Transverse colon (tissue), 4 donors: Measurements from ENCODE around the gene GPR107. TPM values are rescaled to one million over a fixed set of nuclear protein-coding genes. Genes with fewer than 3 reads are reported as not detected.

Experiments
- DNase-seq: peaks from one replicate; pipeline ENCODE4 v3.0.0-alpha.2; 2019
- H3K27ac ChIP-seq, 4 donors: fragments of 200-600 bp; sonication (generic); 2 replicates each; pipeline ENCODE4 v1.5.1; 2016 to 2018; ENCODE audit warnings: inconsistent platforms in 4 of 4
- H3K27me3 ChIP-seq: fragments of 200-600 bp; sonication (generic); 2 replicates; pipeline ENCODE4 v1.5.1; 2017; ENCODE audit warnings: inconsistent platforms
- H3K36me3 ChIP-seq, 4 donors: fragments of 200-600 bp; sonication (generic); 2 replicates each; pipeline ENCODE4 v1.5.1; 2017 to 2019; ENCODE audit warnings: inconsistent platforms in 4 of 4
- H3K4me1 ChIP-seq, 4 donors: fragments of 200-600 bp; sonication (generic); 2 replicates each; pipeline ENCODE4 v1.5.1; 2017 to 2020; ENCODE audit warnings: inconsistent platforms in 4 of 4
- H3K4me3 ChIP-seq, 4 donors: fragments of 200-600 bp; sonication (generic); 1 replicate in 1 of 4; 2 replicates in 3 of 4; pipeline versions ENCODE4 v1.5.1 to v1.6.1; 2017 to 2019; ENCODE audit warnings: inconsistent platforms in 4 of 4
- H3K9me3 ChIP-seq, 2 donors: fragments of 200-600 bp; sonication (generic); 2 replicates each; pipeline ENCODE4 v1.5.1; 2017 to 2019; ENCODE audit warnings: inconsistent platforms in 2 of 2
- EP300 ChIP-seq: sonication (generic); formaldehyde crosslinking; IDR thresholded peaks from one replicate; pipeline ENCODE4 v1.6.1; 2017; ENCODE audit warnings: antibody characterized with exemption, low read depth
- POLR2A ChIP-seq: fragments of 450-650 bp; IDR thresholded peaks from one replicate; pipeline ENCODE4 v1.6.1; 2016; ENCODE audit warnings: antibody characterized with exemption, mild to moderate bottlenecking, moderate library complexity
- POLR2AphosphoS5 ChIP-seq, 3 donors: sonication (generic); formaldehyde crosslinking; IDR thresholded peaks; one replicate each; pipeline ENCODE4 v1.6.1; 2016; ENCODE audit warnings: antibody characterized with exemption in 3 of 3
- WGBS, 2 donors: methylation state at CpG; one replicate each; pipeline ENCODE4 v1.1.5; 2018; ENCODE audit warnings: low coverage in 1 of 2; 5-methylcytosine and 5-hydroxymethylcytosine counted together
- in situ Hi-C, 4 donors: fragments of 200-750 bp; cut with MboI; loops; one replicate each; pipeline versions ENCODE4 v1.15.0 to v1.15.1; 2017; ENCODE audit warnings: low sequenced_read_pairs in 3 of 4, low pct_ligation_motif_present in 1 of 4, low pct_unique_long_range_greater_than_20kb in 1 of 4
- intact Hi-C: fragments of 100-400 bp; cut with DNase I; formaldehyde crosslinking; loops from one replicate; pipeline ENCODE4 v1.15.1; 2023; ENCODE audit warnings: low total_unique reads
- total RNA-seq, 4 donors: library from RNA; depleted of rRNA; stranded (reverse); fragments of >200 nt; gene quantifications; one replicate each; pipeline ENCODE4 v1.1.0, GENCODE V29; 2016
- TF ChIP-seq, protein P1 (sequence below), 5 experiments: fragments of 200-600 bp in 3 of 5; fragments of 450-650 bp in 2 of 5; sonication (generic) in 3 of 5; IDR thresholded peaks; 1 replicate in 2 of 5; 2 replicates in 3 of 5; pipeline ENCODE4 v1.5.1; 2016 to 2017; ENCODE audit warnings: antibody characterized with exemption in 5 of 5, inconsistent platforms in 3 of 5, mild to moderate bottlenecking in 2 of 5, moderate library complexity in 1 of 5

Gene GPR107
- total RNA-seq, 4 donors from 2014 or later, result 25.7 to 33.7 (median 32.7) TPM

DNA sequence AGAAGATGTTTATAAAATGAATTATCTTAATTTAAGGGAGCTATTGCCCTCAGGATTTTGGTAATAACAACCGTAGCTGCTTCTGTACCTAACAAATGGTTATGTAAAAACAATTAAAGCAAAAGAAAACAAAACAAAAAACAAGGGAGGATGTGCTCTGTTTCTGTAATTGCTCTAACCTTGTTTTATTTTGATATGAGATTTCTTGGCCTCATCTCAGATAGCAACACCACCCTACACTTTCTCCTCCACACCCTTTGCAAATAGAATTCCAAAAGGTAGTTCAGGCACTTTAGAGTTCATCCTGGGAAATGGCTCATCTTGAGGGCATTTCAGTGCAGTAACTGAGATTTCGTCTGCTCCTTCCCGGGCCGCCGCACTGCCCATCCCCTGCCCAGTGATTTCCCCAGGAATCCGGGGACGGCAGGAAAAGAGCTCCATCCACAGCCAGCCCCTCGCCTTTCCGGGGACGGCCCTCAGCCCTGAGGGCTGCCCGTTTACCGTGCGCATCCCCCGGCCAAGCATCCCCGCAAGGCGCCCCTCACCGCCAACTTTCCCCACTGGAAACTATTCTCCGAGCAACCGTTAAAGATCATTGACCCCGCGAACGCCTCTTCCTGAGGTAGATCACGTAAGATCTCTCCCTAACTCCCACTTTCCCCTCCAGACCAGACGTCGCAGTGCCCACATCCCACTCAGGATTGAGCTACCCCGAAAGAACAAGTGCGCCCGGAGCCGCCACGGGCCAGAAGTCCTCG lies 11.9 kb upstream of the GPR107 start:
- H3K27me3 ChIP-seq, result no peaks in the 10 kb centered on the region
- intact Hi-C loops (loop anchor here (5.0 kb wide), 1 partner anchor 95 kb away; no protein-coding TSS in a partner anchor), in situ Hi-C loops (loop anchor here in 3 of 4 donors (10.0 to 25.0 kb wide), 2 partner anchors 147 to 155 kb away; no protein-coding TSS in a partner anchor)
- no peaks in the 10 kb centered on the region for H3K9me3 ChIP-seq
- WGBS, 2 donors, result 0 to 1% methylated on average over 5 to 31 of the region's 31 CpGs
- no peak for DNase-seq
- TF ChIP-seq, protein P1, sequence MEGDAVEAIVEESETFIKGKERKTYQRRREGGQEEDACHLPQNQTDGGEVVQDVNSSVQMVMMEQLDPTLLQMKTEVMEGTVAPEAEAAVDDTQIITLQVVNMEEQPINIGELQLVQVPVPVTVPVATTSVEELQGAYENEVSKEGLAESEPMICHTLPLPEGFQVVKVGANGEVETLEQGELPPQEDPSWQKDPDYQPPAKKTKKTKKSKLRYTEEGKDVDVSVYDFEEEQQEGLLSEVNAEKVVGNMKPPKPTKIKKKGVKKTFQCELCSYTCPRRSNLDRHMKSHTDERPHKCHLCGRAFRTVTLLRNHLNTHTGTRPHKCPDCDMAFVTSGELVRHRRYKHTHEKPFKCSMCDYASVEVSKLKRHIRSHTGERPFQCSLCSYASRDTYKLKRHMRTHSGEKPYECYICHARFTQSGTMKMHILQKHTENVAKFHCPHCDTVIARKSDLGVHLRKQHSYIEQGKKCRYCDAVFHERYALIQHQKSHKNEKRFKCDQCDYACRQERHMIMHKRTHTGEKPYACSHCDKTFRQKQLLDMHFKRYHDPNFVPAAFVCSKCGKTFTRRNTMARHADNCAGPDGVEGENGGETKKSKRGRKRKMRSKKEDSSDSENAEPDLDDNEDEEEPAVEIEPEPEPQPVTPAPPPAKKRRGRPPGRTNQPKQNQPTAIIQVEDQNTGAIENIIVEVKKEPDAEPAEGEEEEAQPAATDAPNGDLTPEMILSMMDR (IDR thresholded peaks at IDR 0.05), result no peak
- TF ChIP-seq POLR2A, result peak; percentile 5
- peak overlapping the region; percentile 72 to 99 (median 88) for H3K4me3 ChIP-seq
- no peaks in the 10 kb centered on the region for H3K36me3 ChIP-seq
- peak overlapping the region; percentile 92 to 100 (median 97) for H3K27ac ChIP-seq
- peaks cover 17 to 56% (median 35%) of the 10 kb centered on the region in 4 donors for H3K4me1 ChIP-seq

DNA sequence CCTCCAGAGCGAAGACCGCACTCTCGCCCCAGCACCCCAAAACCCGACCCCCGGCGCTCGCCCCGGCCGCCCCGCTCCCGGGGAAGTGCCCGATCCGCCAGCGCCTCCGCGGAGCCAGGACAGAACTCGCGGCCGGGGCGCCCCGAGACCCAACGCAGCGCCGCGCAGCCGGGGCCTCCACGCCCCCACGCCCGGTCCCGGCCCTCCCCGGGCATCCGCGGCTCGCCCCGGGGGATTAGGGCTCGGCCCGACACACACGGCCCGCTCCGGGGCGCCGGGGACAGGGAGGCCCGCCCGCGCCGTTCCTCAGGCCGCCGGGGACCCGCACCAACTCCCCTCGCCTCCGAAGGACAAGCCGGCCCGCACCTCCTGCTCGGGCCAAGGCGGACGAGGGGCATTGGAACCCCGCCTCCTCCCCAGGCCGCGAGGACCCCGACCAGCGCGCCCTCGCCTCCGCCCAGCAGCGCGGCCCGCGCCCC lies 11.3 kb upstream of the GPR107 start:
- intact Hi-C loops (loop anchor here (5.0 kb wide), 1 partner anchor 95 kb away; no protein-coding TSS in a partner anchor), in situ Hi-C loops (loop anchor here in 3 of 4 donors (10.0 to 25.0 kb wide), 2 partner anchors 148 to 155 kb away; no protein-coding TSS in a partner anchor)

DNA sequence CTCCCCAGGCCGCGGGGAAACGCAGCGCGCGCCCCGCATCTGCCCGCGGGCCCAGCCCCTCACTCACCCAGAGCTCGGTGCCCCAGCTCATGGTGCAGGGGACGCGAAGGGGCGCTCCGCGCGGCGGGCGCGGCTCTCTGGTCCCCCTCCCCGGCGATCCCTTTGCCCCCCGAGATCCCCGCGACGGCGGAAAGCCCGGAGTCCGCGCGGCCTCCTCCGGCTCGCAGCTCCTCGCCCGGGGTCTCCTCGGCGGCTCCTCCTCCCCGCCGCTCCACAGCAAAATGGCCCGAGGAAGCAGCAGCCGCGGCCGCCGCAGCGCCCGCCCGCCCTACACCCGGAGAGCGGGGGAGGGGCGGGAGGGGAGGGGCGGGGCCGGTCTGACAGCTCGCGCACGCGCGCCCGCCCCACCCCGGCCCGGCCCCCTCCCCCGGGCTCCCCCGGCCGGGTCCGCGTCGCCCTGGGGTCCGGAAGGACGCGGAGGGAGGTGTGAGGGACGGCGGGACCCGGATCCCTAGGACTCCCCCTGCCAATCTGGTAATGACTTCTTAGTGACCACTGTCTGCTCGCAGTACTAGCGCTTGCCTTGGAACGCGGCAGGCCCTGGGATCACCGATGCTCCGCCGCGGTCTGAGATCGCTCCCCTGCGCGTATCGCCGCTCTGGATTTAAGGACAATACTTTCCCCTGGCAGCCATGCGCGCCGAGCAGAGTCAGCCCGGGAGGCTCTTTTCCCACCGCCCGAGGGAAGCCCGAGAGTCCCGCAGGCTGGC lies 10.6 kb upstream of the GPR107 start, which contains the start of gene FNBP1:
TSS of gene FNBP1 (minus strand) at position 305 of the 769 bp plus-strand sequence. CDS start at position 91, 214 bp downstream.
- Histone ChIP-seq H3K9me3 (no peaks in the 10 kb centered on the region), H3K36me3 (no peaks in the 10 kb centered on the region), H3K27ac (peak within 1 kb of the TSS; percentile 92 to 100 (median 97)), H3K4me3 (peak within 1 kb of the TSS; percentile 72 to 99 (median 88)), H3K4me1 (peaks cover 17 to 52% (median 29%) of the 10 kb centered on the region in 4 donors), H3K27me3 (no peaks in the 10 kb centered on the region)
- in situ Hi-C loops (loop anchor here in 3 of 4 donors (10.0 to 25.0 kb wide), 2 partner anchors 148 to 156 kb away; no protein-coding TSS in a partner anchor), intact Hi-C loops (loop anchor here (5.0 kb wide), 1 partner anchor 96 kb away; no protein-coding TSS in a partner anchor)
- TF ChIP-seq EP300 (no peak), POLR2A (peak; percentile 87), POLR2AphosphoS5 (IDR thresholded peaks at IDR 0.05) (peak; percentile 92 to 97 (median 95))
- 0% methylated on average over 29 of the region's 92 CpGs; no CpG with 5 or more reads in 1 of the 2 donors for WGBS, 2 donors
- peak; percentile 84 for DNase-seq

More for the DNA sequence above, 11.3 kb upstream of the GPR107 start:
- Histone ChIP-seq H3K27me3 (no peaks in the 10 kb centered on the region), H3K4me1 (peaks cover 17 to 52% (median 31%) of the 10 kb centered on the region in 4 donors), H3K9me3 (no peaks in the 10 kb centered on the region), H3K4me3 (peak overlapping the region; percentile 72 to 99 (median 88)), H3K36me3 (no peaks in the 10 kb centered on the region), H3K27ac (peak overlapping the region; percentile 92 to 100 (median 97))
- peak; percentile 33 for DNase-seq
- no peak for TF ChIP-seq POLR2A
- TF ChIP-seq, protein P1 (IDR thresholded peaks at IDR 0.05), result no peak
- WGBS, 2 donors, result 2% methylated on average over 20 of the region's 68 CpGs; no CpG with 5 or more reads in 1 of the 2 donors
